HepG2 (cell line): ENCODE data around the gene ATP6V0E2.

Source experiments
- GATAD1 ChIP-seq: IDR thresholded peaks from 2 replicates; pipeline ENCODE4 v1.6.1; 2016; ENCODE audit warnings: missing genetic modification reagents, missing compliant biosample characterization
- MBNL3 ChIP-seq: fragments of 250-450 bp; sonication (Bioruptor Pico); conservative IDR thresholded peaks from 2 replicates; pipeline ENCODE4 v1.8.0; 2022; ENCODE audit warnings: mild to moderate bottlenecking, inconsistent platforms
- NFRKB ChIP-seq: fragments of 450-650 bp; IDR thresholded peaks from 2 replicates; pipeline ENCODE4 v1.6.1; 2017
- TAF15 ChIP-seq: fragments of 200-400 bp; formaldehyde crosslinking; IDR thresholded peaks from one replicate; pipeline ENCODE4 v1.6.1; 2018; ENCODE audit warnings: mild to moderate bottlenecking, low read depth, low read length; ENCODE audit not compliant: poor library complexity, severe bottlenecking
- ZBTB1 ChIP-seq: sonication (generic); formaldehyde crosslinking; IDR thresholded peaks from 2 replicates; pipeline ENCODE4 v1.4.0; 2020; ENCODE audit warnings: missing genetic modification reagents, borderline replicate concordance
- ZBTB21 ChIP-seq: sonication (generic); formaldehyde crosslinking; IDR thresholded peaks from 2 replicates; pipeline ENCODE4 v1.4.0; 2020; ENCODE audit warnings: missing genetic modification reagents
- ZBTB8A ChIP-seq: sonication (generic); formaldehyde crosslinking; IDR thresholded peaks from 2 replicates; pipeline ENCODE4 v1.4.0; 2020; ENCODE audit warnings: mild to moderate bottlenecking, low read depth, missing genetic modification reagents, borderline replicate concordance
- ZNF260 ChIP-seq: sonication (generic); formaldehyde crosslinking; IDR thresholded peaks from 2 replicates; pipeline ENCODE4 v1.4.0; 2020; ENCODE audit warnings: missing genetic modification reagents, low read depth, mild to moderate bottlenecking, borderline replicate concordance
- TF ChIP-seq, protein P1 (sequence below), 2 experiments: IDR thresholded peaks; 2 replicates each; pipeline ENCODE4 v1.6.1; 2011 to 2012; ENCODE audit warnings: low read length in 2 of 2, borderline replicate concordance in 1 of 2, low read depth in 1 of 2, mild to moderate bottlenecking in 1 of 2, moderate library complexity in 1 of 2
- TF ChIP-seq, protein P2 (sequence below): sonication (generic); formaldehyde crosslinking; IDR thresholded peaks from 2 replicates; pipeline ENCODE4 v1.5.0; 2020; ENCODE audit warnings: mild to moderate bottlenecking, missing genetic modification reagents, moderate library complexity

DNA sequence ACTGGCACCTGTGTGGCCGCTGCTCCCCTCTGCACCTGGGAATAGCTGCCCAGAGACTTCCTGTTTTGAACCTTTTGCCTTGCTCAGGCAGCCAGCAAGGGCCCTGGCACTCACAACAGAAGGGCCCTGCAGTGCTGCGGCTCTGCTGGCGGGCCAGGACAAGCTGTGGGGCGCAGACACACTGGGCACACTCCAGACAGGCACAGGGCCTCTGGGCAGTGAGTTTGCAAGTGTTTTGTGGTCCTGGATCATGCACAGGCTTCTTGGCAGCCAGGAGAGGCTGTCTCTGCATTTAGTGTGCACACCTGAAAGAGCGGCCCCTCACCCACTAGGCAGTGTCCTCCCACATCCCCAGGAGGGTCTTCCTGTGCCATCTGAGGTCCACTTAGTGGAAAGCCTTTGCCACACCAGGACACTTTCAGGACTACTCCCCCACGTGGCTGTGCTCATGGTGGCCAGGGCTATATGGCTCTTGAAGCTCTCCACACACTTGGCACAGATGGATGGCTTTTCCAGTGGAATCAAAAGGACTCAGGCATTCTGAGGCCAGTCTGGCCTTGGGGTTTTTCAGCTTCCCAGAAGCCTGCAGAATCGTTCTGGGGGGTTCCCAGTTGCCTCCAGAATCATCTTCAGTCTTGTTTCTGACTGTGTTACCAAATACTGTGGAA lies 5.0 kb upstream of the ATP6V0E2 start:
- no peak for TF ChIP-seq NFRKB
- TF ChIP-seq MBNL3 (CRISPR knock-in tag), result no peak
- TF ChIP-seq ZBTB8A (CRISPR knock-in tag), result no peak
- no peak for TF ChIP-seq ZNF260 (CRISPR knock-in tag)
- TF ChIP-seq ZBTB1 (CRISPR knock-in tag), result no peak
- TF ChIP-seq, protein P1, sequence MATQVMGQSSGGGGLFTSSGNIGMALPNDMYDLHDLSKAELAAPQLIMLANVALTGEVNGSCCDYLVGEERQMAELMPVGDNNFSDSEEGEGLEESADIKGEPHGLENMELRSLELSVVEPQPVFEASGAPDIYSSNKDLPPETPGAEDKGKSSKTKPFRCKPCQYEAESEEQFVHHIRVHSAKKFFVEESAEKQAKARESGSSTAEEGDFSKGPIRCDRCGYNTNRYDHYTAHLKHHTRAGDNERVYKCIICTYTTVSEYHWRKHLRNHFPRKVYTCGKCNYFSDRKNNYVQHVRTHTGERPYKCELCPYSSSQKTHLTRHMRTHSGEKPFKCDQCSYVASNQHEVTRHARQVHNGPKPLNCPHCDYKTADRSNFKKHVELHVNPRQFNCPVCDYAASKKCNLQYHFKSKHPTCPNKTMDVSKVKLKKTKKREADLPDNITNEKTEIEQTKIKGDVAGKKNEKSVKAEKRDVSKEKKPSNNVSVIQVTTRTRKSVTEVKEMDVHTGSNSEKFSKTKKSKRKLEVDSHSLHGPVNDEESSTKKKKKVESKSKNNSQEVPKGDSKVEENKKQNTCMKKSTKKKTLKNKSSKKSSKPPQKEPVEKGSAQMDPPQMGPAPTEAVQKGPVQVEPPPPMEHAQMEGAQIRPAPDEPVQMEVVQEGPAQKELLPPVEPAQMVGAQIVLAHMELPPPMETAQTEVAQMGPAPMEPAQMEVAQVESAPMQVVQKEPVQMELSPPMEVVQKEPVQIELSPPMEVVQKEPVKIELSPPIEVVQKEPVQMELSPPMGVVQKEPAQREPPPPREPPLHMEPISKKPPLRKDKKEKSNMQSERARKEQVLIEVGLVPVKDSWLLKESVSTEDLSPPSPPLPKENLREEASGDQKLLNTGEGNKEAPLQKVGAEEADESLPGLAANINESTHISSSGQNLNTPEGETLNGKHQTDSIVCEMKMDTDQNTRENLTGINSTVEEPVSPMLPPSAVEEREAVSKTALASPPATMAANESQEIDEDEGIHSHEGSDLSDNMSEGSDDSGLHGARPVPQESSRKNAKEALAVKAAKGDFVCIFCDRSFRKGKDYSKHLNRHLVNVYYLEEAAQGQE (IDR thresholded peaks at IDR 0.05; ENCODE audit: borderline replicate concordance in 1 of 2, low read depth in 1 of 2, low read length in 2 of 2), result no peak
- TF ChIP-seq TAF15, result no peak
- TF ChIP-seq, protein P2, sequence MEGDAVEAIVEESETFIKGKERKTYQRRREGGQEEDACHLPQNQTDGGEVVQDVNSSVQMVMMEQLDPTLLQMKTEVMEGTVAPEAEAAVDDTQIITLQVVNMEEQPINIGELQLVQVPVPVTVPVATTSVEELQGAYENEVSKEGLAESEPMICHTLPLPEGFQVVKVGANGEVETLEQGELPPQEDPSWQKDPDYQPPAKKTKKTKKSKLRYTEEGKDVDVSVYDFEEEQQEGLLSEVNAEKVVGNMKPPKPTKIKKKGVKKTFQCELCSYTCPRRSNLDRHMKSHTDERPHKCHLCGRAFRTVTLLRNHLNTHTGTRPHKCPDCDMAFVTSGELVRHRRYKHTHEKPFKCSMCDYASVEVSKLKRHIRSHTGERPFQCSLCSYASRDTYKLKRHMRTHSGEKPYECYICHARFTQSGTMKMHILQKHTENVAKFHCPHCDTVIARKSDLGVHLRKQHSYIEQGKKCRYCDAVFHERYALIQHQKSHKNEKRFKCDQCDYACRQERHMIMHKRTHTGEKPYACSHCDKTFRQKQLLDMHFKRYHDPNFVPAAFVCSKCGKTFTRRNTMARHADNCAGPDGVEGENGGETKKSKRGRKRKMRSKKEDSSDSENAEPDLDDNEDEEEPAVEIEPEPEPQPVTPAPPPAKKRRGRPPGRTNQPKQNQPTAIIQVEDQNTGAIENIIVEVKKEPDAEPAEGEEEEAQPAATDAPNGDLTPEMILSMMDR (CRISPR knock-in tag), result no peak
- no peak for TF ChIP-seq ZBTB21
- no peak for TF ChIP-seq GATAD1 (CRISPR knock-in tag)
